NCI-H1048 (cell line): ENCODE results near the gene KANK2.

Experiments used
- DNase-seq: peaks from one replicate; lab custom pipeline; 2025; lab: John Stamatoyannopoulos, UW

The KANK2 gene

DNA sequence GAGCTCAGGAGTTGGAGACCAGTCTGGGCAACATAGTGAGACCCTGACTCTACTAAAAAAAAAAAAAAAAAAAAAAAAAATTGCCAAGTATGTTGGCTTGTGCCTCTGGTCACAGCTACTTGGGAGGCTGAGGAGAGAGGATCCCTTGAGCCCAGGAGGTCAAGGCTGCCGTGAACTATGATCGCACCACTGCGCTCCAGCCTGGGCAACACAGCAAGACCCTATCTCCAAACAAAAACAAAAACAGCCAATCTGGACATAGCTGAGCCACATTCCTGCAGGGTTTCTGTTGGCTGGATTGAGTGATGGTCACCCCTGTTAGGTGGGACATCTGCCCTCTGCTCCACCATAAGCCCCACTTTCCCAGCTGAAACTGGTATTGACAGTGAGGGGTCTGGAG lies 28.5 kb upstream of the KANK2 start:
- DNase-seq: no peak

DNA sequence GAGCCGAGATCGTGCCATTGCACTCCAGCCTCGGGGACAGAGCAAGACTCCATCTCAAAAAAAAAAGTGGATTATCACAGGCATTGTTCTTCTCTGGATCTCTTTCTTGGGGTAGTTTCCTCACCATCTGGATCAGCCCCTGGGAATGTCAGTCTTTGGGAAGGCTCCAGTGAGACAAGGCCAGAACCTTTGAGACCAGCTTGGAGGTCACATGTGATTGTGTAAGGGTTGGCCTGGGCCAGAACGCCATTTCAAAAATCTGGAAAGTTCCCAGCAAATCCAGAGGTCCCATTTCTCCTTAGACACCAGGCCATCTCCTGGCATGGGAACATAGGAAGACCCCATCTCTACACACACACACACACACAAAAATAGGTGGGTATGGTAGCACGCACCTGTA lies 27.8 kb upstream of the KANK2 start:
- no peak for DNase-seq

DNA sequence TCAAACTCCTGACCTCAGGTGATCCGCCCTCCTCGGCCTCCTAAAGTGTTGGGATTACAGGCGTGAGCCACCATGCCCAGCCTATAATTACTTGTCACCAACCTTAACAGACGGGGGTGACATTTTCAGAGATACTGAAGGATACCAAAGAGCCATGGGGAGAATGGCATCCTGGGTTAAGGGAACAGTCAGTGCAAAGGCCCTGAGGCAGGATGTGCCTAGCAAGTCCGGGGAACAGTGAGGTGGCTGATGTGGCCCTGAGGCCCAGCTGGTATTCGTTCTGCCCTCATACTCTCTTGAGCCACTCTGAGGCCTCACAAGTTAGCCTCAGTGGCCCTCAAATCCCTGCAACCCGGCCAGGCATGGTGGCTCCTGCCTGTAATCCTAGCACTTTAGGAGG lies 27.1 kb upstream of the KANK2 start:
- no peak for DNase-seq

DNA sequence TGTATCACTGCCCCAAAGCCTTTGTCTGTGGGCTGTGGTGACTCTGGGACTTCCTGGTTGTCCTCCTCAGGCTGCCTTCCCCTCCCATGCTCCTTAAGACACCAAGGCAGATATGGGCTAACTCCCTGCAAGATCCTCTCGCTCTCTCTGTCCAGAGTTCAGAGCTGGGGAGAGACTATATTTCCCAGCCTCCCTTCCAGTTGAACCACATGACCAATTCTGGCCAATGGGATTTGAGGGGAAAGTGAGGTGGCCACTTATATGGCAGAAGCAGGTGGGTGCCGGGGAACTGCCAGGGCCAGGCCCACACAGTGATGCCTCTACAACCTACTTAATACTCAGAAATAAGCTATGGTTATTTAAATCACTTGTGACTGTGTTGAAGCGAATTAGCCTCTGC lies 25.9 kb upstream of the KANK2 start:
- no peak for DNase-seq

DNA sequence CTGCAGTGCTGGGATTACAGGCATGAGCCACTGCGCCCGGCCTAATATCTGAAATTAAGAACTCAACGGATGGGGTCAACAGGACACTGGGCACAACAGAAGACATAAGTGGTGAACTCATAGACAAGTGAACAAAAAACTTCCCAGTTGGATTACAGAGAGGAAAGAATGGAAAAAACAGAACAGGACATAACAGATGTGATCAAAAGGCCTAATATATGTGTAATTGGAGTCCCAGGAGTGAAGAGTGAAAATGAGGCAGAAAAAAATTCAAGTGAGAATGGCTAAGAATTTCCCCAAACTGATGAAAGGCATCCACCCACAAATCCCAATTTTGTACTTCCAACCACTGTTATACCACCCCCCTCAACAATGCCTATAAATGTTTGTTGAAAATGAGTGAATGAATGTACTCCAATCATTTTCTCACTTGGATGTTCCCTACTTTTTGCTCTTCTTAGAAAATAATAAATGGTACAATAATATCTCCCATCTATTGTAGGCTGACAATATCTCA lies 23.8 kb upstream of the KANK2 start:
- no peak for DNase-seq

DNA sequence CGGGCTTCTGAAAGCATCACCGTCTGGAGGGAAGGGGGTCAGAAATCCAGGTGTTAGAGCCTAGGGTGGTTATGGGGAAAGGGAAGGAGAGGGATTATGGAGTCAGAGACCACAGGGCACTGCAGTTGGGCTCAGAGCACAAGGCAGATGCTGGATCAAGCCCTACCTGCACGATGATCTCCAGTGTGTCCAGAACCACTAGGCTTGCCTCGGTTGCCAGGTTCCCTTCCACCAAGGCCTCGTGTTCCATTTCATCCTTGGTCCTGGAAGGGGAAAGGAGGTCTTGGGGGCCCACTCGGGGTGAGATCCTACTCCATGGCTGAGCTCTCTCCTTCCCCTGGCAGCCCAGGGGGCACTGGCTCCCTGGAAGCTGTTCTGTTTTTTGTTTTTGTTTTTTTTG lies 17.0 kb upstream of the KANK2 start:
- no peak for DNase-seq

DNA sequence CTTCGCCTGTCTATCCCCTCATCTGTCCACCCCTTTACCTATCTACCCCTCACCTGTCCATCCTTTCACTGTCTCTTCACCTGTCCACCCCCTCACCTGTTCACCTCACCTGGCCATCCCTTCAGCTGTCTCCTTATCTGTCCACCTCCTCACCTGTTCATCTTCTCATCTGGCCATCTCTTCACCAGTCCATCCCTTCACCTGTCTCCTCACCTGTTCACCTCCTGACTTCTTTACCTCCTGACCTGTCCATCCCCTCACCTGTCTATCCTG lies 13.2 kb upstream of the KANK2 start:
- no peak for DNase-seq

DNA sequence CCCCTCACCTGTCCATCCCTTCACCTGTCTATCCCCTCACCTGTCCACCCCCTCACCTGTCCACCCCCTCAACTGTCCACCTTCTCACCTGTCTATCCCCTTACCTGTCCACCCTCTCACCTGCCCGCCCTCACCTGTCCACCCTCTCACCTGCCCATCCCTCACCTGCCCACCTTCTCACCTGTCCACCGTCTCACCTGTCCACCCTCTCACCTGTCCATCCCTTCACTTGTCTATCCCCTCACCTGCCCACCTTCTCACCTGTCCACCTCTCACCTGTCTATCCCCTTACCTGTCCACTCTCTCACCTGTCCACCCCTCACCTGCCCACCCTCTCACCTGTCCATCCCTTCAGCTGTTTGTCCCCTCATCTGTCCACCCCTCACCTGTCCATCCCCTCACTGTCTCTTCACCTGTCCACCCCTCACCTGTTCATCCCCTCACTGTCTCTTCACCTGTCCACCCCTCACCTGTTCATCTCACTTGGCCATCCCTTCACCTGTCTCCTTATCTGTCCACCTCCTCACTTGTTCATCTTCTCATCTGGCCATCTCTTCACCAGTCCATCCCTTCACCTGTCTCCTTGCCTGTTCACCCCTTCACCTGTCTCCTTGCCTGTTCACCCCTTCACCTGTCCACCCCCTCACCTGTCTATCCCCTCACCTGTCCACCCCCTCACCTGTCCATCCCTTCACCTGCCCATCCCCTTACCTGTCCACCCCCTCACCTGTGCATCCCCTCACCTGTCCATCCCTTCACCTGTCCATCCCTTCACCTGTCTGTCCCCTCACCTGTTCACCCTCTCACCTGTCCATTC lies 12.7 kb upstream of the KANK2 start:
- no peak for DNase-seq

DNA sequence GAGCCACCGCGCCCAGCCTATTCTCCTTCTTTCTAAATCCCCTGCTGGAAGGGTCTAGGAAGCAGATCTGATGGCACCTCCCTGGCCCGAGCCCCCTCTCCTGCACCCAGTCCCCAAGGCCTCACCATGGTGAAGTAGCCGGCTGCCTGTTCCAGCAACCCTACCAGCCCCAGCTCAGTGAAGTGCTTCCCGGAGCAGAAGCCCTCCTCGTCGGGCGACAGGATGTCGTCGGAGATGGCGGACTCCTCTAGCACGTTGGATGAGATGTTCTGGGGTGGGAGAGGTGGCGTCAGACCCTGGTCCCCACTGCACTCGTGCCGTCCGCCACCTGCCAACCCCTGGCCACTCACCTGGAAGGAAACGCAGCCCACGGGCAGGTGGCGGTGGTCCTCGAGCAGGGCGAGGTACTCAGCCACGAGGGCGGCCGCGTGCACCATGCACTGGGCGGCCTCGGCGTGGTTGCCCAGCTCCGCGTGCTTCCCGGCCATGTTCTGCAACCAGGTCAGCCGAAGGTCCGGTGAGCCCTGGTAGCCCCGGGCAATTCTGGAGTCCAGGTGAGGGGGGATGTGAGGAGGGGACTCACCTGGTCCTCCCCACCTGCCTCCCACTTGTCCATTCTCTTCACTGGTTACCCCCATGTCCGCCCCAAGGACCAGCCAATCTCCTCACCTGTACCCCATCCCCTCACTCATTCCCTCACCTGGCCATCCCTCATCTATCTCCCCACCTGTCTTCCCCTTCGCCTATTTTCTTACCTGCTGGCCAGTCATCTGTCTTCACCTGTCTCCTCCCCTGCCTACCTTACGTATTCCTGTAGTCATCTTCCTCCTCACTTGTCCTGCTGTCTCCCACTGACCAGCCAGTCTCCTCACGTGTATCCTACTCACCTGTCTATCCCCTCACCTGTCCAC lies 11.5 kb upstream of the KANK2 start:
- no peak for DNase-seq

DNA sequence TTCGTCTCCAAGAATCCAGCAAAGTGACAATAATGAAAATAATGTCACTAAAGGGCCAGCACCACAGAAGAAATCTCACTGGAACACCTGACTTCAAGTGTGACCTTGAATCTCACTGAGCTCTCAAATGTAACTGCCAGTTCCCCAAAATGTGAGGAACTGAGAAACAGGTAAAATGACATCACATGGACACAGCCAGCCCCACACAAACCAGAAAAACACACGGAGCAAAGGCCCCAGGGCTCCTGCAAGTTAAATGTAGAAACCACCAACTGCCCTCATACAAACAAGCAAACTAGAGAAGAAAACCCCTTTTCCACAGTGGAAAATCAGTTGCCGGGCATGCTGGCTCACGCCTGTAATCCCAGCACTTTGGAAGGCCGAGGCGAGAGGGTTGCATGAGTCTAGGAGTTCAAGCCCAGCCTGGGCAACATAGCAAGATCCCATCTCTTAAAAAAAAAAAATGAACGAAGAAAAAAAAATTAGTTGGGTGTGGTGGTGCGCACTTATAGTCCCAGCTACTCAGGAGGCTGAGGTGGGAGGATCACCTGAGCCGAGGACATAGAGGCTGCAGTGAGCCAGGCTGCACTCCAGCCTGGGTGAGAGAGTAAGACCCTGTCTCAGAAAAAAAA lies 8.7 kb upstream of the KANK2 start:
- DNase-seq: no peak

DNA sequence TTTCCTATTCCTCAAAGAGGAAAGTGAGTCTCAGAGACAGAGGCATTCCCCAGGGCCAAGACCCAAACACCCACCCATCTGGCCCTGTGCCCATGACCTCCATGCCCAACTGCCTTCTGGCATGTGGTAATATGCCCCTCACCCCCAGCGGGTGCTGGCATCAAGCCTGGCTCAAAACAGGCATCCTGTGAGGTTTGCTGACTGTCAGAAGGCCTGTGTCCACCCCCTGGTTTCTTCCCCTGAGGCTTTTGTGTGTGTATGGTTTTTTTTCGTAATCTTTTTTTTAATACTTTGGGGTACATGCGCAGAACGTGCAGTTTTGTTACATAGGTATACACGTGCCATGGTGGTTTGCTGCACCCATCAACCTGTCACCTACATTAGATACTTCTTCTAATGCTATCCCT lies 7.6 kb upstream of the KANK2 start:
- DNase-seq: no peak

DNA sequence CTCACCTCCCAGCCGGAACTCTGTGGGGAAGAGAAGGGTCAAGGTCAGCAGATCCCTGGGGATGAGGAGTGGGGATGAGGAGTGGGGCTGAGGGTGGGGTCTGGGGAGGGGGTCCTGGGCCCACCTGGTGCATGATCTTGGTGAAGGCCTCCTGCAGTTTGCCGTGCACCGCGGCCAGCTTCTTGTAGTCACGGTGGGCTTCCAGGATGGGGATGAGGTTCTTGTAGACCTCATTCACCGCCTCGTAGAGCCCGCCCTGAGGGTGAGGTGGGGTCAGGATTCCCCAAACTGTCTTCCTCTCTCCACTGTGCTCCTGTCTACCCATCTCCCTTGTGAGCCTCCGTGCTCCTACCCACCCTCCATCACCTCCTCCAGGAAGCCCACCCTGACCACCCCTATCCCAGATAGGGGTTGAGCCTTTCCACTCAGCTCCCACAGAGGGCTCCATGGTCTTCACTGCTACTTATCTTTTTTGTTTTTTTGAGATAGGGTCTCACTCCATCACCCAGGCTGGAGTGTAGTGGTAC lies 6.8 kb upstream of the KANK2 start:
- DNase-seq: no peak

DNA sequence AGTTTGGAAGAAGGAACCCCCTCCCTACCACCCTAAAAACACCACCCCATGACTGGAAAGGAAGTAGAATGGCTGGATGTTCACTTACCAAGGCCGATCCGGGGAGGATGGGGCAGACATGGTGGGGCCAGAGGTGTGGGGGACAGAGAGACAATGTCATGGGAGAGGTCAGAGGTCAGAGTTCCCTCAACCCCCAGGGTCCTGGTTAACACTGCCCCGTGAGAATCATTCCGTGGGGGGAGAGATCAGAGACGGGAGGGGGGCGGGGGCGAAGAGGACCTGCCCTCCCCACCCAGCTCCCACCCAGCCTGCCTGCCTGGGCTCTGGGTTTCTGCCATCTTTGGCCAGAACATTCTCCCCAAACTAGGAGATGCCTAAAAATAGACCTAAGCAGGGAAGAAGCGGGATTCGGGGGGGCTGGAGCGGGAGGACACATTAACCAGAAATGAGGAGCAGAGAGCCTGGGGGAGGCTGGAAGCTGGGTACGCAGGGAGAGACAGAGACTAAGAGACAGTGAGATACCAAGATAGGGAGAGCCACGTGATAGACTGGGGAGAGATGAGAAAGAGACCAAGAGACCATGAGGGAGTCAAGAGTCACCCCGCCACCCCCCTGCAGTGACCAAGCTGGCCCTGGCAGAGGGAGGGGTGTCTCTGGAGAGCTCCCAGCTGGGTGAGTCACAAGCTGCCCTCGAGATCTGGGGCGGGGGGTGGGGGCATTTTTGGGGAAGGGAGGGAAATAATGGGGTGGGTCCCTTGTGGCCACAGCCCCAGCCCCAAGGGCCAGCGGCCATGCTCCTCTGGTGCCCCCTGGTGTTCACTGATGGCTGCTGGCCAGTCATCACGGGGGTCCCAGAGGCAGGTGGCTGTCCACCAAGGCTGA lies 6.1 kb upstream of the KANK2 start:
- DNase-seq: no peak

DNA sequence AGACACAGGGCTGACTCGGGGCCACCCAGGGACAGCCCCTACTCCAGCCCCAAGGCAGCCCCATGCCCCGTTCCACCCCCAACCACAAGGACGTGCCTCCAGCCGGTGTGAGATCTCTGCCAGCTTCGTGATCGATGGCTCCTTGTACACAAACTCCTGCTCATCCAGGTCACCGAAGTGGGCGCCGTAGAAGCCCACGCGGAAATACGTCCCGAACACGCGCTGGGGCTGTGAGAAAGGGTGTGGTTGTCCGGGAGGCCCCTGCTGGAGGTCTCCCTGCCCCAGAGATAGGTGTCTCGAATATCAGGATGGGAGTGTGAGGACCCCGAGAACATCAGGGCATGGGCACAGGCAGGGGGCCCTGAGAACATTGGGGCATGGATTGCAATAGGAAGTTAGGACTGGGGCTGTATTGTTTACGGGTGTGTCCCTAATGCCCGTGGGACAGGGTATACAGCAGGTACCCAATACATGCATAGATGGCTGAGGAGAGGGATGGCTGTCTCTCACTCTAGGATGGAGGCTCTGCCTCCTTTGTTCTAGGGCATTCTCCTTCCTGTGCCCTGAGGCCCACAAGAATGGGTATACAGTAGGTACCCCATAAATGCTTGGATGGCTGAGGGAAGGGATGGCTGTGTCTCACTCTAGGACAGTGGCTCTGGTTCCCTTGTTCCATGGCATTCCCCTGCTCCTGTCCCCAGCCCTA lies 5.3 kb upstream of the KANK2 start:
- no peak for DNase-seq

DNA sequence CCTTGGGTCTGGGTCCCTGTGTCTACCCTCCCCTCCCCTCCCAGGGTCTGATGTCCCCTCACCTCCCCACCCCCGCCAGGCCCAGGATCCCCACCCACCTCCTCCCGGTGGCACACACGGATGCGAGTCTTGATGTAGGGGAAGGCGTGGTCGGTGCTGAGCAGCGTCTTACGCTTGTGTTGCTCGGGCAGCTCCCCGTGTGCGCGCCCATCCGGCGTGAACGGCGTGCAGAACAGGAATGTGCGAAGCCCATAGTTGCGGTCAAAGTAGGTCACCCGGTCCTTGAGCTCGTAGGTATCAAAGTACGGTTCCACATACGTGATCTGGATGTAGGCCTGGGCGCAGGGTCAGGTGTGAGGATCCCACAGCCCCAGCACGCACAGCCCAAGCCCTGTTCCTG lies 4.4 kb upstream of the KANK2 start:
- DNase-seq: no peak

DNA sequence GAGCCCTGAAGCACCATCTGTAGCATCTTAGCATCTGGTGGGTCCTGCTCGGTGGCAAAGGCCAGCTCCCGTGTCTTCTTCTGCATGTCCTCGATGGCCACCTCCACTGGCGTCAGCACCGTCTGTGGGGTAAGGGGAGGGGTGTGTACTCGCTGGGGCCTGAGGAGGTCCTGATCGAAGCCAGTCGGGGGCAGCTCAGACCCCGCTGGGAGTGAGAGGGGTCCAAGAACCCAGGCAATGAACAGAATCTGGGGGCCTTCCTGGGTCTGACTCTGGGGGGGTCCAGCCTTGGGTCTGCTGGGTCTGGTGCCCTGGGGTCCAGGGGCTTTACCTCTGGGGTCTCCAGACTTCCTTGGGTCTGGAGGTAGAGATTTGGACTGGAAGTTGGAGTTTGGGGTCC lies 3.6 kb upstream of the KANK2 start:
- DNase-seq: no peak

DNA sequence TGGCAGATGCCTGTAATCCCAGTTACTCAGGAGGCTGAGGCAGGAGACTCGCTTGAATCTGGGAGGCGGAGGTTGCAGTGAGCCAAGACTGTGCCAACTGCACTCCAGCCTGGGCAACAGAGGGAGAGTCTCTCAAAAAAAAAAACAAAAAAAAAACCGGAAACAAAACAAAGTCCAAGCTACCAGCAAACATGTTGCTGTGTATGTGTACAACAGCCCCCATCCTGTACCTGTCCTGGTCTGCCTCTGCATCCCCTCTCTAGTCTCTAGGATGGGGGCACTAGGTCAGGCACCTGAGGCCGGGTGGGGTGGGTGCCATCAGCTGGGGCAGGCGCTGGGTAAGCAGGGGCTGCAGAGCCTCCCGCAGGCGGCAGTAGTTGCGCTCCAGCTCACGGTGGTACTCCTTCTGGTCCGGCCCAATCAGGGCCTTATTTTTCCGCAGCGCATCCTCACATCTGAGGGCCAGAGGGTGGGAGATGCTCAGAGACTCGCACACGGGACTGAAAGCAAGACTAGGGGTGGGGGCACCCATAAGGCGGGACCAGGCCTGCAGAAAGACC lies 2.8 kb upstream of the KANK2 start:
- DNase-seq: no peak

DNA sequence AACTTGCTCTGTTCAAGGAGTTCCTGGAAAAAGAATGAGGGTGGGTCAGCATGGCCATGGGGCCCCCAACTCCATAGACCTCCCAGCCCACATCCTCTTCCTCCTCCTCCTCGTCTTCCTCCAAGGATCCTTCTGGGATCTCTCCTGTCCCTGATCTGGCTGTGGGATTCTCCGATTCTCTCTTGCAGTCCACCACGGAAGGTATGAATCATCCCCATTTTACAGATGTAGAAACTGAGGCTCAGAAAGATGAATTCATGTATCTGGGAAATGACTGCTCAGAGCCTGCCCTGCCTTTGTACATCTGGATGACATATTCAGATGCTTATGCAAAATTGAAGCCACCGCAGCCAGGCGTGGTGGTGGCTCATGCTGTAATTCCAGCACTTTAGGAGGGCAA lies 2.2 kb upstream of the KANK2 start:
- DNase-seq: no peak

DNA sequence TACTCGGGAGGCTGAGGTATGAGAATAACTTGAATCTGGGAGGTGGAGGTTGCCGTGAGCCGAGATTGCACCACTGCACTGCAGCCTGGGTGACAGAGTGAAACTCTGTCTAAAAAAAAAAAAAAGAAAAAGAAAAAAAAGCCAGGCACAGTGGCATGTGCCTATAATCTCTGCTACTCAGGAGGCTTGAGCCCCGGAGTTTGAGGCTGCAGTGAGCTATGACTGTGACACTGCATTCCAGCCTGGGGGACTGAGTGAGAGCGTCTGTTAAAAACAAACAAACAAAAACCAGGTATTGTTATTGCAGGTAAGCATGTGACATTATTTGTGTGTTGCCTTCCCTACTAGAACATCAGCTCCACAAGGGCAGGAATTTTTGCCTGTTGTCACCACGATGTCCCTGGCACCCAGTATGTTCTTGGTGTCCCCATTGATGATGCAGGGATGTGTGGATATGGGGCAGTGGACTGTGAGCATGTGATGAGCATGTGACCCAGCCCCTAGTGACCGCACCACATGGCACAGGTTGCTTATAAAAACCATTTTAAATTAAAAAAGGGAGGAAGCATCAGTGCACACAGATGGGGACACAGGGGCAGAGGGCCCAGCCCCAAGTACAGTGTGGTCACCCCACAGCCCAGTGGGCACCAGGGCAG lies 1.6 kb upstream of the KANK2 start:
- DNase-seq: no peak

DNA sequence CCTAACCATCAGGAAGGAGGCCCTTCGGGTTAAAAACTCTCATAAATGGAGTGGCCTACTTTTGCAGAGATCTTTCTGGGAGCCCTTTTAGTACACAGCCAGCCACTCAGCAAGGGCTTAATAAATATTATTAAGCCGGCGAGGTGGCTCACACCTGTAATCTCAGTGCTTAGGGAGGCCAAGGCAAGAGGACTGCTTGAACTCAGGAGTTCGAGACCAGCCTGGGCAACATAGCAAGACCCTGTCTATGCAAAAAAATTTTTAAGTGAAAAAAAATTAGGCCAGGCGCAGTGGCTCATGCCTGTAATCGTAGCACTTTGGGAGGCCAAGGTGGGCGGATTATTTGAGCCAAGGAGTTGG lies 810 bp upstream of the KANK2 start:
- DNase-seq: no peak
